RCC 7860 (cell line): ENCODE results near the gene ASPHD2.
A peak's percentile ranks its signal among the peaks of the same experiment; 100 is the strongest.

Source experiments
- DNase-seq: peaks from one replicate; pipeline ENCODE4 v3.0.0-alpha.2; 2015; ENCODE audit warnings: low spot score
- FAIRE-seq: peaks from 2 replicates; lab custom pipeline; 2012; peaks lifted over from hg19 to GRCh38; lab: Jason Lieb, UNC

Gene ASPHD2

DNA sequence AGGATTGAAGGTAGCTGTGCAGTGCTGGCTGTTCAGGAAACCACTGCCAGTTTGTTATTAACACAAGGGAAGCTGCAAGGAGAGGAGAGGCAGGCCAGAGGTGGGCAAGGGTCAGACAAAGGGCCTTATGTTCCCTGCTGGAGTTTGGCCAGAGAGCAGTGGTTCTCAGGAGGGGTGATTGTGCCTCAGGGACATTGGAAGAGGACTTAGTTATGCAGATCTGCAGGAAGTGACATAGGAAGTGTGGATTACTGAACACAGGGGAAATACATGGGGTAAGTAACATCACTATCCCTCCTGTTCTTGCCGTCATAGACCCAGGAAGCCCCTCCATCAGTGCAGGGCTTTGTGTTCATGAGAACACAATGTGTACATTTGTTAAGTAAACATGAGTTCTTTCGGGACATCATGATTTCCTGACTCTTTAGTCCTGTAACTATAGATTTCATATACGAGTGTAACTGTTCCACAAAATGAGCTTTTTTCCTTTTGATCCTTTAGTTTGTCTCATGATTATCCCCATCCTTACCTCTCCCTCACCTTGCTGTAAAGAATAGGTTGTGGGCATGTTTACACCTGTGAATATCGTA lies 60.5 kb downstream of the ASPHD2 start:
- FAIRE-seq (no peak), DNase-seq (no peak)

DNA sequence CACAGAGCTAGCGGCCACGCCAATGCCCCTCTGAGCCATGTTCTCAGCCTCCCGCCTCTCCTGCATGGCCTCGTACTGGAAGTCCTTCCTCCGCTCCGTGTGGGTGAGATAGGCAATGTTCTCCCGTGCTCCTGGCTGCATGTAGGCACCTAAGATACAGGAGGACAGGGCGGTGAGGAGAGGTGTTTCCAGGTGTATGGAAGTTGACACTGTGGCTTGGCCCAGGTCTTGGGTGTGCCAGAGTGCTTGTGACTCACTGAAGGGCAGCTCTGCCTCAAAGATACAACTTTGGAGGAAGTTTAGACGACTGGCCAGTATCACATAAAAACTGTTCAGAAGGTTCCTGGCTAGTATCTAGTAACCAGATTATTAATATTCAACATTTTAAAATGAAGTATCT lies 63.2 kb downstream of the ASPHD2 start:
- no peak for FAIRE-seq
- DNase-seq = no peak

DNA sequence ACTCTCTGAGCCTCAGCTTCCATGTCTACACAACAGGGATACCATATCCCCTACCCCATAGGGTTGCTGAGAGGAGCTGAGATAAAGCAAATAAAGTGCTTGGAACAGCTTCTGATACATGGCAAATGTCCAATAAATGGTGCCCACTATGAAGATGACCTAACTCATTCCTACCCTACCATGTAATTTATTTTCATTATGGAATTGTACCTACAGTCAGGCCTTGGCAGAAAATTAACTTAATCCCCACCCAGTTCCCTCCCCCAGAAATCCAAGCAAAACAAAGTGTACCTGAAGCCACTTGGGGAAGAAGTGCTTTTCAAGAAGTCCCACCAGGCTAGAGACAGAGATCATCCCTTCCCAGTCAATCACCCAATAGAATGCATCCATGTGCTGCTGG lies 65.4 kb downstream of the ASPHD2 start:
- FAIRE-seq (no peak), DNase-seq (peak; percentile 61)
